ENCODE data around the gene PGBD2. TPM values are rescaled to one million over a fixed set of nuclear protein-coding genes. Genes with fewer than 3 reads are reported as not detected.
"Not testable (repeated sequence)": the region's sequence is repeated elsewhere in the genome, so short reads cannot be mapped to it uniquely, and the experiment has no call there.

PGBD2 gene
- total RNA-seq, 4 donors from 2014 or later = 4.1 to 9.5 (median 6.7) TPM

GRCh38 chr1:248926401-248927182 is 20.6 kb downstream of the PGBD2 start:
- no peak overlapping the region for H3K4me3 ChIP-seq
- WGBS, 2 donors = 66 to 67% methylated on average over 7 of the region's 7 CpGs
- H3K9me3 ChIP-seq = no peaks in the 10 kb centered on the region
- peaks cover 0 to 22% (median 0%) of the 10 kb centered on the region in 3 donors for H3K36me3 ChIP-seq
- DNase-seq = no peak
- peaks cover 0 to 4% (median 0%) of the 10 kb centered on the region in 3 donors for H3K4me1 ChIP-seq
- no peak for TF ChIP-seq POLR2A (IDR thresholded peaks at IDR 0.05)
- no peak for TF ChIP-seq CTCF (IDR thresholded peaks at IDR 0.05)
- intact Hi-C loops (cut with DNase I) = no loop called here
- no peaks in the 10 kb centered on the region for H3K27me3 ChIP-seq
- no peak overlapping the region for H3K27ac ChIP-seq

GRCh38 chr1:248927283-248927682 is 21.2 kb downstream of the PGBD2 start:
- intact Hi-C loops (cut with DNase I); H3K27ac ChIP-seq; H3K9me3 ChIP-seq; DNase-seq; H3K27me3 ChIP-seq; H3K4me3 ChIP-seq; H3K4me1 ChIP-seq: not testable (repeated sequence)
- WGBS, 2 donors = 75 to 79% methylated on average over 3 of the region's 3 CpGs
- H3K36me3 ChIP-seq = peaks cover 0 to 15% (median 0%) of the 10 kb centered on the region in 3 donors

GRCh38 chr1:248928122-248928521 is 22.1 kb downstream of the PGBD2 start:
- H3K27me3 ChIP-seq; intact Hi-C loops (cut with DNase I); H3K9me3 ChIP-seq; H3K27ac ChIP-seq; DNase-seq; H3K4me1 ChIP-seq; H3K4me3 ChIP-seq: not testable (repeated sequence)
- peaks cover 0 to 10% (median 0%) of the 10 kb centered on the region in 3 donors for H3K36me3 ChIP-seq

- DNase-seq; H3K9me3 ChIP-seq; intact Hi-C loops (cut with DNase I); H3K4me3 ChIP-seq; H3K27ac ChIP-seq; H3K36me3 ChIP-seq; H3K4me1 ChIP-seq; H3K27me3 ChIP-seq: not testable (repeated sequence)
- 90 to 92% methylated on average over 4 of the region's 4 CpGs for WGBS, 2 donors
These were observed 24.0 kb downstream of the PGBD2 start for GRCh38 chr1:248930037-248930436.

GRCh38 chr1:248938173-248938809 is 32.3 kb downstream of the PGBD2 start:
- H3K27ac ChIP-seq; H3K9me3 ChIP-seq; DNase-seq; intact Hi-C loops (cut with DNase I); H3K27me3 ChIP-seq; H3K4me1 ChIP-seq; H3K4me3 ChIP-seq; H3K36me3 ChIP-seq: not testable (repeated sequence)
- 57 to 73% methylated on average over 5 of the region's 9 CpGs for WGBS, 2 donors

GRCh38 chr1:248944134-248944999 is 38.3 kb downstream of the PGBD2 start:
- H3K36me3 ChIP-seq; H3K4me1 ChIP-seq; H3K27ac ChIP-seq; H3K4me3 ChIP-seq; H3K9me3 ChIP-seq; DNase-seq; intact Hi-C loops (cut with DNase I); H3K27me3 ChIP-seq: not testable (repeated sequence)
- WGBS, 2 donors = 50 to 78% methylated on average over 1 to 9 of the region's 77 CpGs

GRCh38 chr1:248945000-248945423 is 39.0 kb downstream of the PGBD2 start:
- H3K27me3 ChIP-seq; H3K4me1 ChIP-seq; DNase-seq; intact Hi-C loops (cut with DNase I); H3K9me3 ChIP-seq; H3K27ac ChIP-seq; H3K36me3 ChIP-seq; H3K4me3 ChIP-seq: not testable (repeated sequence)
- no CpG with 5 or more reads among the region's 33 CpGs for WGBS, 2 donors

GRCh38 chr1:248945453-248945852 is 39.4 kb downstream of the PGBD2 start:
- 80 to 100% methylated on average over 1 to 2 of the region's 13 CpGs for WGBS, 2 donors
- H3K36me3 ChIP-seq; intact Hi-C loops (cut with DNase I); H3K27me3 ChIP-seq; H3K4me1 ChIP-seq; DNase-seq; H3K27ac ChIP-seq; H3K9me3 ChIP-seq; H3K4me3 ChIP-seq: not testable (repeated sequence)

GRCh38 chr1:248945856-248946416 is 39.9 kb downstream of the PGBD2 start:
- H3K36me3 ChIP-seq; H3K27me3 ChIP-seq; DNase-seq; H3K4me1 ChIP-seq; H3K27ac ChIP-seq; H3K9me3 ChIP-seq; H3K4me3 ChIP-seq; intact Hi-C loops (cut with DNase I): not testable (repeated sequence)

All from esophagus squamous epithelium (tissue), 5 donors.